Stimulated activated CD4-positive, alpha-beta T cell treated with anti-CD3 and anti-CD28 coated beads, Interleukin-12 subunit alpha, Interleukin-12 subunit beta, amount 100 ng/mL, for 24 hours (primary cell): Measurements from ENCODE around the gene ARID4A.
"Not testable (repeated sequence)": the region's sequence is repeated elsewhere in the genome, so short reads cannot be mapped to it uniquely, and the experiment has no call there.

ENCODE experiments used
- DNase-seq, 2 experiments: peaks; one replicate each; pipeline ENCODE4 v3.0.0-alpha.2; 2020; ENCODE audit warnings: low read depth in 2 of 2

Gene ARID4A

GRCh38 chr14:58298477-58299400, at the start of gene ARID4A:
Gene ARID4A (plus strand): TSS chr14:58298555. CDS start chr14:58299855, 1,300 bp downstream.
- peak; percentile 66 to 69 for DNase-seq

DNA sequence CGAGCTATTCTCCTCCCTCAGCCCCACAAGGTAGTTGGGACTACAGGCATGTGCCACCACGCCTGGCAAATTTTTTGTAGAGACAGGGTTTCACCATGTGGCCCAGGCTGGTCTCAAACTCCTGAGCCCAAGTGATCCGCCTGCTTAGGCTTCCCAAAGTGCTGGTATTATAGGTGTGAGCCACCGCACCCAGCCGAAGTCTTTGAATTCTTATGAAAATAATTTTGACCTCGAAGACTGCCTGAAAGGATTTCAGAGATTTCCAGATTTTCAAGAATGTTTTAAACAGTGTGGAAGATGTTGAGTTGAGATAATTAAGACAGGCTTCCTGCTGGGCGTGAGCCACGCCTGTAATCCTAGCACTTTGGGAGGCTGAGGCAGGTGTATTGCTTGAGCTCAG, 48.7 kb upstream of the ARID4A start:
- no peak for DNase-seq

DNA sequence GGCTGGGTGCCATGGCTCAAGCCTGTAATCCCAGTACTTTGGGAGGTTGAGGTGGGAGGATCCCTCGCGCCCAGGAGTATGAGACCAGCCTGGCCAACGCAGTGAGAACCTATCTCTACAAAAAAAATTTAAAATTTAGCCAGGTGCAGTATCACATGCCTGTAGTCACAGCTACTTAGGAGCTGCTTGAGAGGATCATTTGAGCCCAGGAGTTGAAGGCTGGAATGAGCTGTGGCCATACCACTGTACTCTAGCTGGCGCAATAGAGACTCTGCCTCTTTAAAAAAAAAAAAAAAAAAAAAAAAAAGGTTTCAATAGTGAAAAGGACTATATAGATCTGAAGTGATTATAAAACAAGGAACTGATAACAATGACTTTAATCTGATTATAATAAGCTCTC, 40.2 kb upstream of the ARID4A start:
- DNase-seq: no peak

GRCh38 chr14:58262005-58262404, 36.4 kb upstream of the ARID4A start:
- DNase-seq: not testable (repeated sequence)

DNA sequence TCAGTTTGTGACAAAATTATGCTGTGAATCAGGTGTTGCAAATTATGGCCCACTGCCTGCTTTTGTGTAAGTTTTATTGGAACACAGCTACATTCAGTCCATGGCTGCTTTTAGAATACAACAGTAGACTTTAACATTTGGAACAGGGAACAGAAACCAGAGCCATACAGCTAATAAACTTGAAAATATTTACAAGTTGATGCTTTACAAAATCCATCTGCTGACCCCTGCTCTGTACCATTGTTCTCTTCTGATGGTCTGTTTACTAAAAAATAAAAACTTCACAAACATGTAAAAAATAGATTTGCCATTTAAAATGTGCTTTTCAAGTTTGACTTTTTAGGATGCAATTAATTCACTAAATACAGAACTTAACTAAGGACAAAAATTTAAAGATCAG, 33.0 kb upstream of the ARID4A start:
- no peak for DNase-seq

GRCh38 chr14:58270628-58271027, 27.7 kb upstream of the ARID4A start:
- DNase-seq: no peak

DNA sequence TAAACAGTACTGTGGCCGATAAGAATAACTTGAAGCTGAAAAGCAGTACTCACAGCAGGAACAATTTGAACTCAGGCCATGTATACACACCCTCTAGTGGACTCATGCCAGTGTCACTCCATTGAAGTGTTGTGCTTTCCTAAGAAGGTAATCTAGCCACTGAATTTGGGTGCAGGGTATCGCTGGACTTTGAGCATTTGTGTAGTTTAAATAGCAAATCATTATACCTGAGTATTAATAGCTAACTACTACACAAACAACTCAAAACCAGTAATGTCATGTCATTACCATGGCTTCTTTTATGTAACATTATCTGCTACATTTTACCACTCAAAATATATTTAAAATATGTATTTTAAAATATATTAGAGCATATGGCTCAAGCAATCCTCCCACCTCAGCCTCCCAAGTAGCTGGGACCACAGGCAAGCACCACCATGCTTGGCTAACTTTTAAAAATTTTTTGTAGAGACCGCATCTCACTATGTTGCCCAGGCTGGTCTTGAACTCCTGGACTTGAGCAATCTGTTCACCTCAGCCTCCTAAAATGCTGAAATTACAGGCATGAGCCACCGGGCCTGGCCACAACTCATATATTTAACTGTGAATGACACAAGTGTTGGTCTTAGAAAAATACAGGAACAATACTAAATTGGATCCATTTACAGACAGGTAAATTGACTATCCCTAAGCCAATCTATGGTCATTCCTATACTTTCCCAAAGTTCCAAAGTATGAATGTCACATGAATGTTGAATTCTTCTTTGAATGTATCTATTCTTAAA, 25.6 kb upstream of the ARID4A start:
- DNase-seq: no peak

GRCh38 chr14:58274881-58275280, 23.5 kb upstream of the ARID4A start:
- DNase-seq: no peak

GRCh38 chr14:58275527-58276190, 22.7 kb upstream of the ARID4A start:
- DNase-seq: no peak

DNA sequence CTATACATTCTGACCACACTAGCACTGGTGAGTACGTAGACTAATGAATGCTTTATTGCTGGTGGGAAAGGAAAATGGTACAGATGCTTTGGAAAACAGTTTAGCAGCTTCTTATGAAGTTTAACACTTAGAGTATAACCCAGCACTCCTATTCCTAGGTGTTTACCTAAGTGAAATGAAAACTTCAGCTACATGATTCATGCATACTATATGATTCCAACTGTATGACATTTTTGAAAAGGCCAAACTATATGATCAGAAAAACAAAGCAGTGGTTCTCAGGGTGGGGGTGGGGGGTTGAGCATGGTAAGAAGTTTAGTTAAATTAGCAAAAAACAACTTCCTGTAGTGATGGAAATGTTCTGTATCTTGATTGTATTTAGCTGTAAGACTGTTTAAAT, 22.1 kb upstream of the ARID4A start:
- no peak for DNase-seq

DNA sequence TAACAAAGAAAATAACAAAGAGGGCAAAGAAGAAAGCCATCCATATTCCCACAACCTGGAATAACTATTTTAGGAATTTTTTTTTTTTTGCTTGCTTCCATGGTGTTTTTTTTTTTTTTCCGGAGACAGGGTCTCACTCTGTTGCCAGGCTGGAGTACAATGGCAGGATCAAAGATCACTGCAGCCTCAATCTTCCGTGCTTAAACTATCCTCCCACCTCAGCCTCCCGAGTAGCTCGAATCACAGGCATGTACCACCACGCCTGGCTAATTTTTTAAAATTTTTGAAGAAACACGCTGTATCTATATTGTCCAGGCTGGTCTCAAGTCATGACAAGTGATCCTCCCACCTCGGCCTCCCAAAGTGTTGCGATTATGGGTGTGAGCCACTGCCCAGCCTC, 20.2 kb upstream of the ARID4A start:
- no peak for DNase-seq

DNA sequence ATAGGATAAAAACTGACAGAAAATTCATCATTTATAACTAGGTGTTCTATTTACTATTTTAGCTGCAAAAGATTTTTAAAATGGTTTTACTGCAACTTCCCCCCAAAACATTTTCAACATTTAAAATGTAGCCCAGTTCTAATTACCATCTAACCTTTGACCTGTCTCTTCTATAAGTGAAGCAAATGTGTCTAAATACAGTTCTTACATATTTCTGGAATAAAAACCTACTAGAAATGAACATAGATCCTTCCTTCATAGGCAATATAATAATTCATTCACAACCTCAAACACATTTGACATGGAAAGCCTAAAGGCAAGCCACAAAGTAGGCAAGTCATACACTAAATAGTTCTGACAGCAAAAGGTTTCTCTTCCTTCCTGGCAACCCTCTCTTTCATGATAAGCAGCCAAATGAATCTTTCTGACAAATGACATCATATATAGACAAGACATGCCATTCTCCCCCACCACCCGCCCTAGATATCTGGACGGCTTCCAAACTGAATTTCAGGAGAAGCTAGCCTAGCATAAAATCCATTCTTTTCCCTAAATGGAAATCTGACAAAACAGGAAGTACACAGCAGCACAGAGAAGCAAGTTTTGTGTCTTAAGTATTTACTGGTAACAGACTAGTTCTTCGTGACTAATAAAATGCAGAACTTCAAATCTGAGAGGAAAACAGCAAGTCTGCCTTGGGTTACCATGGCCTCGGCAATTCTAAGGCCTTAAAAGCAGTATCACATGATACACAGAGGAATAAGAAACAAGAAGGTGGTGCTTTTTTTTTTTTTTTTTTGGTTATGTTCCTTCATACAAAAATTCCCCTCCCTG, 17.2 kb upstream of the ARID4A start:
- no peak for DNase-seq

DNA sequence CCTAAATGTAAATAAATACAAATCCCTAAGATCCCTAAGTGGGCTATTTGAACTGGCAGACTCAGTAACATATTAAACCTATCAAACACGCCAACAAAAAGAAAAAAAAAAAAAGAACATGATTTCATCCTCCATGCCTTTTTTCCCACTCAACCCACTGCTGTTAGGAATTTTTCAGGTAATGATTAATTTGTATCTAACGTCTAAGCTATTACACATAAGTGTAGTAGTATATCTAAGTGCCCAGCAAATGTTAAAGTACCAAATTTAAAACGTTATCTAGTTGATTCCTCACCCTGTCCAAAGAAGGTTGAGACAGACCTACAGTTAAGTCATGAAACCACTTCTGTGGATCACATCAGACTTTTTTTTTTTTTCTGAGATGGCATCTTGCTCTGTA, 16.4 kb upstream of the ARID4A start:
- no peak for DNase-seq

GRCh38 chr14:58282925-58283593, 15.3 kb upstream of the ARID4A start:
- DNase-seq: no peak

DNA sequence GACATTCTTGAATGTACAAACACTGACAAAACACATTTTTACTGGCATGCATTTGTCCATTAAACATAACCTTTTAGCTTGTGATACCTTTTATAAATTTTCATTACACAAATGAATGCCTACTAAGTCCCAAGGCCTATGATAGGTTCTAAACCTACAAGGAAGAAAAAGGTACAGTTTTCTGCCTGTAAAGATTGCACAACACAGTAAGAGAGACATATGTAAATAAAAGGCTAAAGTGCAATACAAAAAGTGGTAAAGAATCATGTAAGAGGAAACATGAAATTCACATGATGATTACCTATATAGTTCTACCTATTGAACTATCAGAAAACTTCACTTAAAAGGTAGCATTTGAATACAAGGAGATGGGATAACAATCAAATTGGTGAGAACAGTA, 14.6 kb upstream of the ARID4A start:
- no peak for DNase-seq

DNA sequence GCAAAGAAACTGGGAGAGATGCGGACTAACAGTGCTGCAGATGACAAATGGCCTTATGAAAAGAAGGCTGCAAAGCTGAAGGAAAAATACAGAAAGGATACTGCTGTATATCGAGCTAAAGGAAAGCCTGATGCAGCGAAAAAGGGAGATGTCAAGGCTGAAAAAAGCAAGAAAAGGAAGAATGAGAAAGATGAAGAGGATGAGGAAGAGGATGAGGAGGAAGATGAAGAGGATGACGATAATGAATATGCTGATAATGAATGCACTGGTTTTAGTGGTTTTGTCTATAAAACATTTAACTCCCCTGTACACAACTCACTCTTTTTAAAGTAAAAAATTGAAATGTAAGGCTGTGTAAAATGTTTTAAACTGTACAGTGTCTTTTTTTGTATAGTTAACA, 13.2 kb upstream of the ARID4A start:
- no peak for DNase-seq

GRCh38 chr14:58287607-58288042, 10.7 kb upstream of the ARID4A start:
- no peak for DNase-seq

- no peak for DNase-seq
Measured at GRCh38 chr14:58288106-58288792, 10.1 kb upstream of the ARID4A start.

DNA sequence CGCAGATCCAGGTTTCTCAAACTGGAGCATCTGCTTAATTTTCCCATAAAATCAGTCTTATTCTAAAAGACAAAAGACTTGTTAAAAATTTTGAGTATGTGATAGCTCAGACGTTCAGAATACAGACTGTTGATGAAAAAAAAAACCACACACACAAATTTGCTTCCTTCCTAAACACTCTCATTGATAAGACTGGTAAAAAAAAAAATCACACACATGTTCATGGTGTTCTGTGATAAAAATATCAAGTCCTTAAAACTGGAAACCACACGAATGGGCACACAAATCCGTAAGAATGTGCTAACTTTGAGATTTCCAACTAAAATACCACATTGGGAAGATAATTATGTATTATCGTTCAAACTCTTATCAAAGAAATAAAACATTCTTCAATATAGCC, 6.7 kb upstream of the ARID4A start:
- DNase-seq: no peak

DNA sequence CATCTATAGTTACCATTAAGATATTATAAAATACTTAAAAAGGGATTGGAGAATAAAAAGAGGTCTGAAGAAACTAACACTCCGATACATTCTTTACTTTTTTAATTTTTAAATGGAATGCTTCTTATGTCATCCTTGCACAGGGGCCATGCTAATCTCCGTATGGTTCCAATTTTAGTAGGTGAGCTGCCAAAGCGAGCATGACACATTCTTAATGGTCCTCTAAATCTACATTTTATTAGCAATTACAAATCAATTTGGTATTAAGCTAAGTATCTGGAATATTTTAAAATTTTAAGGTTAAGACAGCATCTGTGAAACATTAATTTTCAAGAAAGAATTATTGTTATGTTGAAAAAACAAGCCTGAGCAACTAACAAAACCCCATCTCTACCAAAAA, 6.2 kb upstream of the ARID4A start:
- DNase-seq: no peak
